RWPE2 (cell line): ENCODE measurements around the gene CLIC5.
A peak's percentile ranks its signal among the peaks of the same experiment; 100 is the strongest.

ENCODE experiments used
- ATAC-seq: fragments of 200-7000 bp; cut with Tn5 transposase; 3 replicates; pipeline ENCODE4 v1.9.1; 2021; ENCODE audit warnings: low read depth
- DNase-seq: peaks from one replicate; pipeline ENCODE4 v3.0.0-alpha.2; 2020; ENCODE audit warnings: low spot score
- H3K27ac ChIP-seq: fragments of 450-650 bp; 2 replicates; pipeline ENCODE4 v1.5.1; 2017; ENCODE audit warnings: mild to moderate bottlenecking; ENCODE audit not compliant: poor library complexity, severe bottlenecking
- H3K27me3 ChIP-seq: fragments of 250-450 bp; sonication (Bioruptor Pico); 2 replicates; pipeline ENCODE4 v1.5.1; 2021; ENCODE audit warnings: mild to moderate bottlenecking, moderate library complexity; ENCODE audit not compliant: insufficient read depth, poor library complexity, severe bottlenecking
- H3K36me3 ChIP-seq: fragments of 250-450 bp; sonication (Bioruptor Pico); 2 replicates; pipeline ENCODE4 v1.5.1; 2020; ENCODE audit warnings: low read depth, mild to moderate bottlenecking, moderate library complexity
- H3K4me1 ChIP-seq: fragments of 250-450 bp; sonication (Bioruptor Pico); 2 replicates; pipeline ENCODE4 v1.5.1; 2021; ENCODE audit warnings: mild to moderate bottlenecking, moderate library complexity; ENCODE audit not compliant: insufficient read depth, poor library complexity, severe bottlenecking
- H3K4me3 ChIP-seq: fragments of 250-450 bp; sonication (Bioruptor Pico); 2 replicates; pipeline ENCODE4 v1.5.1; 2021; ENCODE audit warnings: mild to moderate bottlenecking, moderate library complexity; ENCODE audit not compliant: severe bottlenecking
- H3K9me3 ChIP-seq: fragments of 250-450 bp; sonication (Bioruptor Pico); 2 replicates; pipeline ENCODE4 v1.5.1; 2021; ENCODE audit warnings: mild to moderate bottlenecking, moderate library complexity; ENCODE audit not compliant: severe bottlenecking
- CTCF ChIP-seq: fragments of 450-650 bp; IDR thresholded peaks from one replicate; pipeline ENCODE4 v1.5.1; 2017; ENCODE audit warnings: mild to moderate bottlenecking, moderate library complexity; ENCODE audit not compliant: poor library complexity, severe bottlenecking

Gene CLIC5

GRCh38 chr6:45964300-45964699, 51.4 kb downstream of the CLIC5 start:
- no peak for TF ChIP-seq CTCF
- DNase-seq (no peak), ATAC-seq (no peak)
- H3K27ac ChIP-seq, result no peak overlapping the region
- no peaks in the 10 kb centered on the region for H3K36me3 ChIP-seq
- no peaks in the 10 kb centered on the region for H3K27me3 ChIP-seq
- H3K4me1 ChIP-seq, result peaks cover 12% of the 10 kb centered on the region
- no peak overlapping the region for H3K4me3 ChIP-seq
- H3K9me3 ChIP-seq, result peaks cover 2% of the 10 kb centered on the region

DNA sequence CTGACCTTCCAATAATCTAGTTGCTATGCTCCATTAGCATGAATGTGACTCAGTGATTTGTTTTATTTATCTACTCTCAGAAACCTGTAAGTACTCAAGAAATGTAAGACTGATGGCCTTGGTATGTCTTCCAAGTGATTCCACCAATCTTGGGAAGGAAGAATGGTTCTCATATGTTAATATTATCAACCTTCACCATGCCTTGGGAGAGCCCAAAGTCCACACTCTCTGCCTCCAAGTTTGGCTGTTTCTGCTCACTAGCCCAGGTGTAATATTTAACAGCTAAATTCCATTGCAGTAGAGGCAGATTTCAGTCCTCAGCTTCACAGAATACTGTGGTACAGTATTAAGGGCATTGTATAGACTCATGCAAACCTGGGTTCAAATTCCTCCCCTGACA, 51.8 kb downstream of the CLIC5 start:
- Histone ChIP-seq H3K36me3 (no peaks in the 10 kb centered on the region), H3K4me1 (peaks cover 12% of the 10 kb centered on the region), H3K27me3 (no peaks in the 10 kb centered on the region), H3K27ac (no peak overlapping the region), H3K4me3 (no peak overlapping the region), H3K9me3 (peaks cover 2% of the 10 kb centered on the region)
- no peak for DNase-seq
- no peak for TF ChIP-seq CTCF
- ATAC-seq, result no peak

- ATAC-seq (no peak), DNase-seq (no peak)
- no peaks in the 10 kb centered on the region for H3K27me3 ChIP-seq
- TF ChIP-seq CTCF, result no peak
- H3K27ac ChIP-seq, result no peak overlapping the region
- H3K4me3 ChIP-seq, result no peak overlapping the region
- peaks cover 2% of the 10 kb centered on the region for H3K9me3 ChIP-seq
- H3K36me3 ChIP-seq, result no peaks in the 10 kb centered on the region
- H3K4me1 ChIP-seq, result peaks cover 12% of the 10 kb centered on the region
Observed at GRCh38 chr6:45961125-45961524, 54.5 kb downstream of the CLIC5 start.

DNA sequence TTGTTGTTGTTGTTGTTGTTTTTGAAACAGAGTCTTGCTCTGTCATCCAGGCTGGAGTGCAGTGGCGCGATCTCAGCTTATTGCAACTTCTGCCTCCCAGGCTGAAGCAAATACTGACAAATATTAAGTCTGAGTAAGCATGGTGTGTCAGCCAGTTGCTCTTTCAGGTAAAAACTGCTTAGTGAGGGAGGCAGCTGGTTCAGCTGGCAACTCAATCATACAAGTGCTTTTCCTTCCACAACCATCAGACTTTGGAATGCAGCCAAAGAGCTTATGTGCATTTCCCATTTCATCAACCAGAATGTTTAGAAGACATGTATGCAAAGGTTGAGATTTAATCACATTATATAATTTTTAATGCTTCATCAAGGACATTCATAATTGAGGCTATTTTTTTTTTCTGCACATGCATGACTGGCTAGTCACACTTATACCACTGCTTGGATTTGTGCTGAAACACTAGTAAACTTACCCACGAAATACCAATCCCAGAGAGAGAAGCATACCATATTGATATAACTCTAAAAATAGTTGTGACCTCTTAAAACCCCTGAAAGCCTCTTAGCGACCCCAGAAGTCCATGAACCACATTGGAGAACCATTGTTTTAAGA, 56.0 kb downstream of the CLIC5 start:
- peak; percentile 89 for ATAC-seq
- H3K4me1 ChIP-seq, result no peaks in the 10 kb centered on the region
- no peaks in the 10 kb centered on the region for H3K36me3 ChIP-seq
- no peak overlapping the region for H3K4me3 ChIP-seq
- H3K27ac ChIP-seq, result no peak overlapping the region
- DNase-seq, result no peak
- no peak for TF ChIP-seq CTCF
- H3K9me3 ChIP-seq, result no peaks in the 10 kb centered on the region
- H3K27me3 ChIP-seq, result no peaks in the 10 kb centered on the region

- TF ChIP-seq CTCF, result no peak
- H3K4me1 ChIP-seq, result no peaks in the 10 kb centered on the region
- no peak overlapping the region for H3K4me3 ChIP-seq
- no peaks in the 10 kb centered on the region for H3K36me3 ChIP-seq
- H3K27ac ChIP-seq, result no peak overlapping the region
- DNase-seq (no peak), ATAC-seq (no peak)
- H3K9me3 ChIP-seq, result no peaks in the 10 kb centered on the region
- H3K27me3 ChIP-seq, result no peaks in the 10 kb centered on the region
Observed at GRCh38 chr6:45956663-45957062, 59.0 kb downstream of the CLIC5 start.
